Karpas-422 (cell line): Measurements from ENCODE around the gene TRAPPC3L. TPM values are rescaled to one million over a fixed set of nuclear protein-coding genes. Genes with fewer than 3 reads are reported as not detected.

Experiments
- DNase-seq: peaks from one replicate; pipeline ENCODE4 v3.0.0-alpha.2; 2015
- H2AFZ ChIP-seq: fragments of 200-600 bp; sonication (generic); 2 replicates; pipeline ENCODE4 v1.6.1; 2014; ENCODE audit warnings: antibody characterized with exemption, low read length, mixed read lengths
- H3K27ac ChIP-seq: fragments of 200-600 bp; sonication (generic); 2 replicates; pipeline ENCODE4 v1.5.1; 2014; ENCODE audit warnings: mild to moderate bottlenecking, low read length, moderate library complexity
- H3K27me3 ChIP-seq: fragments of 200-600 bp; sonication (generic); 2 replicates; pipeline ENCODE4 v1.6.1; 2014; ENCODE audit warnings: low read length, mixed read lengths
- H3K36me3 ChIP-seq: fragments of 200-600 bp; sonication (generic); 2 replicates; pipeline ENCODE4 v1.6.1; 2014; ENCODE audit warnings: low read length, mixed read lengths; ENCODE audit not compliant: insufficient read depth
- H3K4me1 ChIP-seq: fragments of 200-600 bp; sonication (generic); 2 replicates; pipeline ENCODE4 v1.6.1; 2014; ENCODE audit warnings: mild to moderate bottlenecking, low read length, mixed read lengths
- H3K4me2 ChIP-seq: fragments of 200-600 bp; sonication (generic); 2 replicates; pipeline ENCODE4 v1.6.1; 2014; ENCODE audit warnings: low read length, low read depth, mild to moderate bottlenecking; ENCODE audit not compliant: poor library complexity, severe bottlenecking
- H3K4me3 ChIP-seq: fragments of 200-600 bp; sonication (generic); 2 replicates; pipeline ENCODE4 v1.5.1; 2014; ENCODE audit warnings: mild to moderate bottlenecking, antibody characterized with exemption, low read length, mixed read lengths
- H3K79me2 ChIP-seq: fragments of 200-600 bp; sonication (generic); 2 replicates; pipeline ENCODE4 v1.6.1; 2014; ENCODE audit warnings: mild to moderate bottlenecking, low read length, mixed read lengths
- H3K9ac ChIP-seq: fragments of 200-600 bp; sonication (generic); 2 replicates; pipeline ENCODE4 v1.6.0; 2014; ENCODE audit warnings: low read length
- H3K9me2 ChIP-seq: fragments of 200-600 bp; sonication (generic), shearing (Covaris generic); replicated peaks from 2 replicates; pipeline ENCODE4 v1.6.0; 2014; ENCODE audit warnings: mild to moderate bottlenecking, low read length, moderate library complexity; ENCODE audit not compliant: insufficient read depth
- H3K9me3 ChIP-seq: fragments of 300-700, 200-600 bp; sonication (generic); 2 replicates; pipeline ENCODE4 v1.6.1; 2014; ENCODE audit warnings: low read length, mixed read lengths
- H4K20me1 ChIP-seq: fragments of 200-600 bp; sonication (generic); 2 replicates; pipeline ENCODE4 v1.6.1; 2014; ENCODE audit warnings: mild to moderate bottlenecking, antibody characterized with exemption, low read length, low read depth; ENCODE audit not compliant: insufficient read depth
- total RNA-seq: library from RNA; depleted of rRNA; stranded (reverse); fragments of >200 nt; shearing (Covaris generic); gene quantifications from 2 replicates; pipeline ENCODE4 v1.2.3, GENCODE V29; 2014; ENCODE audit warnings: low replicate concordance

The TRAPPC3L gene
- total RNA-seq, 1 experiment from 2014 or later, result not detected

DNA sequence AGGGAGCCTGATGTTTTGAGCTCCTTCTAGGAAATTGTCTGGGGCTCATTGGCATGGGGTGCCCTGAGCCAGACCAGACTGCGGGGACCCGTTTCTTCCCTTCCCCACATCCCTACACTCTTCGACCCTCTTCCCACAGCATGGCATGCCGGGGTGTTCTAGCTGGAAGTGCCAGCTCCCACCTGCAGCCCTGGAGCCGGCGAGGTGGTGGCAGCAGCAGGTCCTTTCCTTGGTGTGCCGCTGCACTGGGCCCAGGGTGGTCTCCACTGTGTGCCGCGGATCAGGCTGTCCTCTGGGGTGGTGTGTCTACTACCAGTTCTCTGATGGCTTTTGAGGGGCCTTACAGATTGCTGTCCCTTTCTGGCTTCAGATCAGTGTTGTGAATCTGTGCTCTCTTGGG lies 18.3 kb upstream of the TRAPPC3L start:
- no peaks in the 10 kb centered on the region for H3K9me2 ChIP-seq
- H3K4me1 ChIP-seq, result peaks cover 2% of the 10 kb centered on the region
- H3K9ac ChIP-seq, result no peak overlapping the region
- H3K36me3 ChIP-seq, result no peaks in the 10 kb centered on the region
- no peak overlapping the region for H3K27ac ChIP-seq
- no peaks in the 10 kb centered on the region for H3K79me2 ChIP-seq
- H3K4me3 ChIP-seq, result no peak overlapping the region
- H3K4me2 ChIP-seq, result no peak overlapping the region
- no peak overlapping the region for H2AFZ ChIP-seq
- no peaks in the 10 kb centered on the region for H4K20me1 ChIP-seq
- DNase-seq, result no peak
- H3K27me3 ChIP-seq, result no peaks in the 10 kb centered on the region
- H3K9me3 ChIP-seq, result no peaks in the 10 kb centered on the region

DNA sequence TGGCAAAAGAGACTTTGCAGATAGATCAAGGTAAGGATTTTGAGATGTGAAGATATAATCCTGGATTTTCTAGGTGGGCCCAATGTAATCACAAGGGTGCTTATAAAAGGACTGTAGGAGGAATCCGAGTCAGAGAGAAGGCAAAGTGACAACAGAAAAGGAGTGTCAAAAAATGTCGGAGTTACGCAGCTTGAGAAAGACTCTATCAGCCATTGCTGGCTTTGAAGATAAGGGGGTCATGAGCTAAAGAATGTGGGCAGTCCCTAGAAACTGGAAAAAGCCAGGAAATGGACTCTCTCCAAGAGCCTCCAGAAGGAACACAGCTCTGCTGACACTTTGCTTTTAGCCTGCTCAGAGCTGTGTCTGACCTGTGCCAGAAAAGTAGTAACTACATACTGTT lies 17.1 kb upstream of the TRAPPC3L start:
- no peak overlapping the region for H3K9ac ChIP-seq
- no peak overlapping the region for H3K4me3 ChIP-seq
- H3K27me3 ChIP-seq, result no peaks in the 10 kb centered on the region
- no peaks in the 10 kb centered on the region for H3K4me1 ChIP-seq
- no peaks in the 10 kb centered on the region for H3K9me2 ChIP-seq
- DNase-seq, result no peak
- H4K20me1 ChIP-seq, result no peaks in the 10 kb centered on the region
- no peak overlapping the region for H2AFZ ChIP-seq
- no peak overlapping the region for H3K4me2 ChIP-seq
- no peak overlapping the region for H3K27ac ChIP-seq
- H3K79me2 ChIP-seq, result no peaks in the 10 kb centered on the region
- H3K36me3 ChIP-seq, result no peaks in the 10 kb centered on the region
- no peaks in the 10 kb centered on the region for H3K9me3 ChIP-seq

DNA sequence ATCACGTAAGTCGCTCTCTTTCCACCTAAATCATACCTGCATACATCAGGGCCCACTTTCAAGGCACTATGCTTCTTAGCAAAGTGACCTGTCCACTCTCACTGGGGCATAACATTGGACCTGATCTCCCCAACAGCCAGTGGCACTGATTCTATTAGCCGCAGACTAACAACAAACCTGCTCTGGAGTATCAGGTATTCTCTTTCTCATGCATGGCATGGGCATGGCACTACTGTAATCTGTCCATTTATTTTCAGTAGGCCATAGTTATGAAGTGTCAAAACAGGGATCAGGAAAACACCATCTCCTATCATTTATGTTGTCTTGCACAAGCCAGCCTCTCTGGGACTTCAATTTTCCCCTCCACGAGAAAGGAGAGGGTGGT lies 16.5 kb upstream of the TRAPPC3L start:
- Histone ChIP-seq H3K36me3 (no peaks in the 10 kb centered on the region), H4K20me1 (no peaks in the 10 kb centered on the region), H3K9ac (no peak overlapping the region), H3K79me2 (no peaks in the 10 kb centered on the region), H3K27ac (no peak overlapping the region), H3K27me3 (no peaks in the 10 kb centered on the region), H3K4me3 (no peak overlapping the region), H3K9me3 (no peaks in the 10 kb centered on the region), H3K4me2 (no peak overlapping the region), H2AFZ (no peak overlapping the region), H3K4me1 (no peaks in the 10 kb centered on the region), H3K9me2 (no peaks in the 10 kb centered on the region)
- DNase-seq, result no peak

DNA sequence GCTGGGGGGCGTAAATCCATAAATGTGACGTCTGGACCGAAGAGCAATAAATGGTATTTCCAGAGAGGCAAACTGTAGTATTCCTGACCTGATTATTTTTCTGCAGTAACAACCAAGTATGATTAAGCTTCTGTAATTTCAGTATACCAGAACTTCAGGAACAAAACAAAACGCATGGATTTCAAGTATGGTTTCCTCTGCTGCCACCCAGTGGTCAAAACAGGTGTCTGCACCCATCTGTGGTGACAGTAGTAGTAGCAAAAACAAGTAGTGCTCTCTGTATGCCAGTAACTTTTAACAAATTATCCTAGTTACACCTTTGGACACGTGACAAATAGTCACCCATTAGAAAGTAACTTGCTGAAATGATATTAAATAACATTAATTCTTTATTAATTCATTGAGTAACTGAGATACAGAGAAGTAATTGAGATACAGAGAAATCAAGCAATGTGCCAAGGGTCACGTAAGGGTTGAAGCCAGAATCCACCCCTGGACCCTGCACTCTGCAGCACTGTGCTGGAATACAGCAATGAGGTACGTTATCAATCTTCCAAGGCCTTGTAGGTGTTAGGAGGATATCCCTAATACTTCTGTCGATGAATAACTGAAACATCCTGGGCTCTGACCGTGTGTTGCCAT lies 16.0 kb upstream of the TRAPPC3L start:
- no peaks in the 10 kb centered on the region for H3K27me3 ChIP-seq
- peak; percentile 86 for DNase-seq
- H3K36me3 ChIP-seq, result no peaks in the 10 kb centered on the region
- no peak overlapping the region for H3K27ac ChIP-seq
- H3K9ac ChIP-seq, result no peak overlapping the region
- no peak overlapping the region for H3K4me3 ChIP-seq
- no peak overlapping the region for H2AFZ ChIP-seq
- H3K4me2 ChIP-seq, result no peak overlapping the region
- no peaks in the 10 kb centered on the region for H3K9me3 ChIP-seq
- H4K20me1 ChIP-seq, result no peaks in the 10 kb centered on the region
- H3K79me2 ChIP-seq, result no peaks in the 10 kb centered on the region
- no peaks in the 10 kb centered on the region for H3K9me2 ChIP-seq
- no peaks in the 10 kb centered on the region for H3K4me1 ChIP-seq

DNA sequence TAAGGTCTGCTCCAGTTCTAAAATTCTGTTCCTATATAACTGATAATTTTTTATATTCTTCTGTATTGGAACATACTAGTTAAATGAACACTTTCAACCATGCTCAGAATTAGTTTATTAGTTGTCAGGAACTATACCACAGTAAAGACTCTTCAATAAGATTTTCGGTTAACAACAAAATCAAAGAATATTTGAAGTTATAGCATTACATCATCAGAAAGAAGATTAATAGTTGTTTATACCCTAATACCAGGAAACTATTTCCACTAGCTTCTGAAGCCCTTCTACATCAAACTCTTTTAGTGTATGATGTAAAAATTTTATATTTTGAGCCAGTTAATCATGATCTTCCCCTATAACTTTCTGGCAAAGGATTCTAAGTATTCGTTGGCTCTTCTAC lies 14.6 kb upstream of the TRAPPC3L start:
- H2AFZ ChIP-seq, result no peak overlapping the region
- H3K79me2 ChIP-seq, result no peaks in the 10 kb centered on the region

DNA sequence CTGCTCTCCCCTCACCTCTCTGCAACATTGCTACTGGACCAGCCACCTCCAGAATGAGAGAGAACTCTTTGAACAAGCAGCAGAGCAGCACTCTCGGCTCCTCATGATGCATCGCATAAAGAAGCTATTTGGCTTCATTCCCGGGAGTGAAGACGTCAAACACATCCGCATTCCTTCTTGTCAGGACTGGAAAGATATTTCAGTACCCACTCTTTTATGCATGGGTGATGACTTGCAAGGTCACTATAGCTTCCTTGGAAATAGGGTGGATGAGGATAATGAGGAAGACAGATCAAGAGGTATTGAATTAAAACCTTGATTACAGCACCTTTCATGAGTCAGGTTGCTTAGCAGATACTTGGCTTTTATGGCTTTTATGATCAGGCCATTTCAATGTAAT lies 12.4 kb upstream of the TRAPPC3L start:
- no peaks in the 10 kb centered on the region for H3K27me3 ChIP-seq
- H3K9me2 ChIP-seq, result no peaks in the 10 kb centered on the region
- H3K79me2 ChIP-seq, result no peaks in the 10 kb centered on the region
- H3K36me3 ChIP-seq, result no peaks in the 10 kb centered on the region
- H3K27ac ChIP-seq, result no peak overlapping the region
- H3K4me1 ChIP-seq, result no peaks in the 10 kb centered on the region
- H4K20me1 ChIP-seq, result no peaks in the 10 kb centered on the region
- H3K4me2 ChIP-seq, result no peak overlapping the region
- DNase-seq, result no peak
- H3K9ac ChIP-seq, result no peak overlapping the region
- no peak overlapping the region for H2AFZ ChIP-seq
- H3K4me3 ChIP-seq, result no peak overlapping the region
- H3K9me3 ChIP-seq, result no peaks in the 10 kb centered on the region

More for the DNA sequence above, 14.6 kb upstream of the TRAPPC3L start:
- Histone ChIP-seq H3K27me3 (no peaks in the 10 kb centered on the region), H3K4me1 (no peaks in the 10 kb centered on the region), H3K9ac (no peak overlapping the region), H4K20me1 (no peaks in the 10 kb centered on the region), H3K36me3 (no peaks in the 10 kb centered on the region), H3K9me3 (no peaks in the 10 kb centered on the region), H3K4me2 (no peak overlapping the region), H3K4me3 (no peak overlapping the region), H3K27ac (no peak overlapping the region), H3K9me2 (no peaks in the 10 kb centered on the region)
- DNase-seq, result no peak

DNA sequence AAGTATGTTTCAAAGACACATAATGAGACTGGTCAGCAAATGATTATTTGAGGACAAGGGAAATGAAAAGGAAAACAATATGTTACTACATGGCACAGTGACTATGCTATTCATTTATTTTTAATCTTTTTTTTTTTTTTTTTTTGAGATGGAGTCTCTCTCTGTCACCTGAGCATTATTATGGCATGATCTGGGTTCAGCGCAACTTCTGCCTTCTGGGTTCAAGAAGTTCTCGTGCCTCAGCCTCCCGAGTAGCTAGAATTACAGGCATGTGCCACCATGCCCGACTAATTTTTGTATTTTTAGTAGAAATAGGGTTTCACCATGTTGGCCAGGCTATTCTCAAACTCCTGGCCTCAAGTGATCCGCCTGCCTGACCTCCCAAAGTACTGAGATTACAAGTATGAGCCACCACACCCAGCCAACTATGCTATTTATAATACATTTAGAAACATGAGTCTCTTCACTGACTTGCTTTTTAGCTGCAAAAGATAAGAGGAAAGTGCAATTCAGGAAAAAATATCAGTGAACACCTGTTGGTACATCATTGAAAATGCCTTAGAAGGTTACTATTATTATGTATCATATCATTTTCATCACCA lies 11.4 kb upstream of the TRAPPC3L start:
- Histone ChIP-seq H3K4me2 (no peak overlapping the region), H3K27me3 (no peaks in the 10 kb centered on the region), H3K27ac (no peak overlapping the region), H4K20me1 (no peaks in the 10 kb centered on the region), H3K36me3 (no peaks in the 10 kb centered on the region), H3K9ac (no peak overlapping the region), H3K9me2 (no peaks in the 10 kb centered on the region), H3K9me3 (no peaks in the 10 kb centered on the region), H3K4me1 (no peaks in the 10 kb centered on the region), H3K4me3 (no peak overlapping the region), H3K79me2 (no peaks in the 10 kb centered on the region), H2AFZ (no peak overlapping the region)
- no peak for DNase-seq

DNA sequence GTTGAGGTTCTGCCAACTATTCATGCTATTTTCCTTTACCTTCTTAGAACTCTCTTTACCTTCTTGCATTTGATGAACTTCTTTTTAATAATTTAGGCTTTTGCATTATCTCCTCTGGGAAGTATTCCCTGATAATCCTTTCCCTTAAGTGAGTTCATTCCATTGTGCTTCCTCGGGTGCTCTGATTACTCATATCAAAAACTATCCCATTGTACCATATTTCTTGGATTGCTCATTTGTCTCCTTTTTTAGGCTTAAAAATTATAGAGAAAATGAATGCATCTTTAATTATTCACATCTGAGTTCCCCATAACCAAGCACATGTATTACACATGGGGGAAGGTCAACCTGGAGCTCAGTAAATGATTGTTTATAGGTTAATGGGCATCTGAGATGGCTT lies 10.6 kb upstream of the TRAPPC3L start:
- H3K27me3 ChIP-seq, result no peaks in the 10 kb centered on the region
- H3K4me2 ChIP-seq, result no peak overlapping the region
- H3K4me1 ChIP-seq, result no peaks in the 10 kb centered on the region
- H3K27ac ChIP-seq, result no peak overlapping the region
- H2AFZ ChIP-seq, result no peak overlapping the region
- DNase-seq, result no peak
- H3K4me3 ChIP-seq, result no peak overlapping the region
- H3K79me2 ChIP-seq, result no peaks in the 10 kb centered on the region
- H3K36me3 ChIP-seq, result no peaks in the 10 kb centered on the region
- H3K9me2 ChIP-seq, result no peaks in the 10 kb centered on the region
- no peaks in the 10 kb centered on the region for H3K9me3 ChIP-seq
- no peaks in the 10 kb centered on the region for H4K20me1 ChIP-seq
- no peak overlapping the region for H3K9ac ChIP-seq
